HG02759 (cell line): ENCODE measurements around the gene GBA3.

Source experiments
- ATAC-seq: cut with Tn5 transposase; IDR thresholded peaks from one replicate; pipeline ENCODE4 v1.9.1; 2021; ENCODE audit warnings: mild to moderate bottlenecking, moderate library complexity; ENCODE audit not compliant: unreplicated experiment

Gene GBA3

DNA sequence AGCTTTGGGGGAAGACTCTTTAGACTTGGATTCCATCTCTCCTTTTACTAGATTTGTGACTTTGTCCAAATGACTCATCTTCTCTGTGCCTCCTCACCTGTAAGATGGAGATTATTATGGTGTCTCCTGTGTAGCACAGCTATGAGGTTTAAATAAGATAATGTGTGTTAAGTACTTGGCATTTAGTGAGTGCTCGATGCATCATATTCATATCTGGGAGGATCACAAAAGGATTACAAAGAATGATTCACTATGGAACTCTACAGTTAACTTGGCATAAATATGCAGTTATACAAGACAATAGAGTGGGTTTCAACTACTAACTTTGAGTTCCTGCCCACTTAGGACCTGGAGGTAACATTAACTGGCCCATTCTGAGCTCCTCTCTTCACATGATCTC, 2.3 kb downstream of the GBA3 start:
- ATAC-seq, result no peak

DNA sequence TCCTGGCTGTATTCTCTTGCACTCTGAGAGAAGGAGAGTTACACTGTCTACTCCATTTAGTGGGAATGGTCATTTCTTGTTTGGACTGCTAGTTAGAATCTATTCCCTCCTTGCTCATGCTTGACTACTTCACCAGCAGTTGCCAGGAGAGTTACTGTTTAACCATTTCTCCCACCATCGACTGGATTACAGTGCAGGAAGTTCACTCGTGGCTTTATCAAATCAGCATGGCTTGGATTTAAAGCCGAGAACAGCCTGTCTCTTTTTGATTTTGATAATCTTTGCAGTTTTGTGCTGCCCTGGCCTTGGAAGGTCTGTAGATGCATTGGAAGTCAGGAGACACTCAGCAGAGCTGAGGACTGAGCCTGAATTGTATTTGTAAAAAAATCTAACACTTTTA, 3.2 kb downstream of the GBA3 start:
- no peak for ATAC-seq

DNA sequence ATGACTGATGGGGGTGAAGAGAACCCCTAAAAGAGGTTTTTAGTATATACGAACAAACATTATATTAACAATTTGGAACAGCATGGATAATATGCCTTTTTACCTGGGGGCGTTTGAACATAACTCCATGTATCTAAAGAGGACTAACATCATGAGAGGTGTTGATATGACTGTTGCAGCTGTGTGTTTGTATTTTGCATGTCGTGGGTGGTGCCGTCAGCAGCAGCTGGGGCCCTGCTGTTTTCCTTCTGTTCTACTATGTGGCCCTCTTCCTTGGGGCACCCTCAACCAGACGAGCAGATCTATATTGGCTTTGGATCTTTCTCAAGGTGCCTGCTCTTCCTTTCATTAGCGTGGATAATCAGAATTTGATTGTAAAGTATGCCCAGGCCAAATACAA, 11.2 kb downstream of the GBA3 start:
- no peak for ATAC-seq

DNA sequence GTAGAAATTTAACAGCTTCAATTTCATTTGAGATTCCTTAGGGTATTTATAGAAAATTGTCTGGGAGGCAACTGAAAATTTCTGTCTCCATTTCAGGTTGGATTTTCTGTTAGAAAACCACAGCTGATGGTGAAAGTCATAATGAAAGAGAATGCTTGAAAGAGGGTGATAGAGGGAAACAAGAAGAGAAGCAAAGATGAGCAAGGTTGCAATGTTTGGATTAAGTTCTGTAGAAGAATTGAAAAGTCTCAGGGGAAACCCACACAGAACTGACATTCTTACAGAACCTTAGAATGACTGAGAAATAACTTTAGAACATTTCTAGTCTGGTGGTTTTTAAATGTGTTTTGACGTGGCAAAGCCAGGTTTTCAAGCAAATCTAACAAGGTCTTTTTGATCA, 14.7 kb downstream of the GBA3 start:
- ATAC-seq, result no peak

DNA sequence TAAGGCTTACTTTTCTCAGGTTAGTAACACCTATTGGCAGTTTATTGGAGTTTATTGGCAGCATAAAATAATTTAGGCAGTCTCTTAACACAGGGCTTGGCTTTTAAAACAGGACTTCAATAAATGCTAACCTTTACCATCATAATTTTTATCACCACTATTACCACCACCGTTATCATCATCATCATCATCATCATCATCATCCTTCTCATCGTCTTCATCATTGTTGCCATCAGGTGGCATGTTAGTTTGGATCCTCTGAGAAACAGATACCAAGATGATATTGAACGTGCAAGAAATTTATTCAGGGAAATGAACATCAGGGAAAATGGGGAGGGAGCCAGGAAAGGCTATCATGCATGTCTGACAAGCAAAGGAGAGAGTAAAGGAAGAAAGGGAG, 16.2 kb downstream of the GBA3 start:
- ATAC-seq, result no peak

DNA sequence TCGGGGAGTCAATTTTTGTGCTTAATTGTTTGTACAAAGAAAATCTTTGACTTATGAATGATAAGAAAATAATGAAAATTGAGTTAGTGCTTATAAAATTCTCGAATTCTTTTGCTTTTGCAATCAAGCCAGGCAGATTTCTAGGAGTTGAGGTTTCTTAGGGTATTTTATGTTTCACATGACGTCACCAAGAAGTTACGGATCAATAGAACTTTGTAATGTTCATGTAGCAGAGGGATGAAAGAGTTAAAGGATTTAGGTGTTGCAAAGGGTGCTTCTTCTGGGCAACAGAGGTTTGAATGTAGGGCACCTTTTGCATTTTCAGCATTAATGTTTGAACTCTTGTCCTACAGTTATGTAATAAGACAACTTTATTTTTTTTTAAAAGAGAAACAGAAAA, 19.4 kb downstream of the GBA3 start:
- no peak for ATAC-seq

DNA sequence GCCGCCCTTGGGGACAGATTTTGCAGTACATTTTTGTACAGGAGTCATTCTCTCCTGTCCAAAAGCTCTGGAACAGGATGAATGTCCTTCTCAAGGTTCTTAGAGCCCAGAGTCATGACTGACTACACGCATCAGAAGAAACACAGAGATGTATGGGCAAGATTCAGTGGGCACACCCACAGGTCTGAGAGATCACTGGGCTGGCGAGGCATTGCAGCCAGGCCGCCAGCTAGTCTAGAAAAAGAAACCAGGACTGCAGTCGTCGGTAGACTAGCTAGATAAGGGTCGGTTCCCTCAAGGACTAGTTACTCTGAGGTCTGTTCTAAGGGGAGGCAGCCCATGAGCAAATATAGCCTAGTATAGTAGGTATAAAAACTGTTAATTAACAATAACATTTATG, 19.8 kb downstream of the GBA3 start:
- no peak for ATAC-seq

DNA sequence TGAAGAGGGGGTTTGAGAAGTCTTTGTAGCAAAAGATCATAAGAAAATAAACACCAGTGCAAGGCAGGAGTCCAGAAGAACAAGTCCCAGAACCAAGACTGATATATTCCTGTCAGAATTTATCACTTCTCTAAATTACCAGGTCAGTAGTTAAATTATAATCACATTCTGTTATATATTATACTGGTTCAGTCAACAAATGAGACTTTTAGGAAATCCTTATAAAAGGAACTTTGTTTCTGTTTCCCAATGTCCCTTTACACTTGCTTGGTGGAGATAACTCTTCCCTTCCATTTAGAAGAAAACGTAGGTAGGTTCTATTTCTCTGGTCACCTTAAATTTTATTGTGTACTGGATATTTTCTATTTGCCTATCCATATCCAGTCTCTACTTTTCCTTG, 21.1 kb downstream of the GBA3 start:
- no peak for ATAC-seq

DNA sequence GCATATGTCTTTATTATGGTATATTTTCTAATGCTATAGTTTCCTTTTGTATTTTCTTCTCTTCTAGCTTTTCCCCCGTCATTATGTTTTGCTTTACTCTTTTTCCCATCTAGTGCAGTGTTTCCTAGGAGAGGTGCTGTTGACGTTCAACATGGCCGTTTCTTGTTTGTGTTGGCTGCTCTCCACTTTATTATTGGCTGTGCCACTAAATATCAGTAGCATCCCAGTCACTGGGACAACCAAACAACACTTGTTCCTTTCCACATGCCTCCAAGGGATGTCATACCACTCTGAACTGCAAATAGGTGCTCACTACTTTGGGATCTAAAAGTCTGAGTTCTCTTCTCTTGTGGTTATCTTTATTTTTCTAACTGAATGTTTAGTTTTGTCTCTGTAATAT, 26.5 kb downstream of the GBA3 start:
- no peak for ATAC-seq

DNA sequence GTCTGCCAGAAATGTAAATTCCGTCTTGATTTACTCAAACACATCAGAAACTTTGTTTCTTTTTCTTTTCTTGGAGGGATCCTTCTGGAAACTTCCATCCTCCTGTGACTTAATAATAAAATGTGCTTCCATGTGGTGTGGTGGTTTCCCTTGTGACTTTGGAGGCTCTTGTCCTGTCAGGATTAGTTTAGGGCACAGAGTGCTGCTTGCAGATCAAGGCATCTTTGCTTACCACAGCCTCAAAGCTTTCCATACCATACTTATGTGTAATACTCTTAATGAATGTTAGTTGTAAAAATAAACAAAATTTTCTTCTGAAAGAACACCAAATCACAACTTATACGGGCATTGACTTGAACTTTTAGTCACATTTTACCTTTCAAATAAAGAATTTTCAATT, 27.4 kb downstream of the GBA3 start:
- ATAC-seq, result no peak

DNA sequence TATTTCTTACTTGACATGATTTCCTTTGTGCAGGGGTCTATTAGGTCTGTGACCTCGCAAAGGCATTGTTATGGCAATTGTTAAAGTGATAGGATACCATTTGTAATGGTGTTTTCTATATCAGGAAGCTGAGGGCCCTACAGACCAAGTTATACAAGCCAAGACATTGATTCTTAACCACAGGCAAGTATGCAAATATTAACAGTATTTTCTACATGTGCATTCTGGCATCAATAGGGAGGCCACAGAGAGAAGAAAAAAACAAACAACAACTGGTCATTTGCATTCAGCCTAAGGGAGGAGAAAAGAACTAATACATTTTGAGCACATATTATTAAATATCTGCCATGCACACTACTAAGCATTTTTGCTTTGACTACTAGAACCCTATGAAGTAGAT, 28.5 kb downstream of the GBA3 start:
- ATAC-seq, result no peak

DNA sequence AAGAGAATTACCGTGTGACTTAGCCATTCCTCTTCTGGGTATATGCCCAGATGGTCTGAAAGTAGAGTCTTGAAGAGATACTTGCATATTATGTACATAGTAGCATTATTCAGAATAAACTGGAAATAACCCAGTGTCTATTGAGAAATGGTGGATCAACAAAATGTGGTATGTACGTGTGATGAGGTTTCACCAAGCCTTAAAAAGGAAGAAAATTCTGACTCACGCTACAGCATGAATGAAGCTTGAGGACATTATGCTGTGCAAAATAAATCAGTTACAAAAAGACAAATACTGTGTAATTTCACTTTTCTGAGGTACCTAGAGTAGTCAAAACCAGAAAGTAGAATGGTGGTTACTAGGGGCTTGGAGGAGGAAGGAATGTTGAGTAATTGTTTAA, 37.3 kb downstream of the GBA3 start:
- ATAC-seq, result no peak

DNA sequence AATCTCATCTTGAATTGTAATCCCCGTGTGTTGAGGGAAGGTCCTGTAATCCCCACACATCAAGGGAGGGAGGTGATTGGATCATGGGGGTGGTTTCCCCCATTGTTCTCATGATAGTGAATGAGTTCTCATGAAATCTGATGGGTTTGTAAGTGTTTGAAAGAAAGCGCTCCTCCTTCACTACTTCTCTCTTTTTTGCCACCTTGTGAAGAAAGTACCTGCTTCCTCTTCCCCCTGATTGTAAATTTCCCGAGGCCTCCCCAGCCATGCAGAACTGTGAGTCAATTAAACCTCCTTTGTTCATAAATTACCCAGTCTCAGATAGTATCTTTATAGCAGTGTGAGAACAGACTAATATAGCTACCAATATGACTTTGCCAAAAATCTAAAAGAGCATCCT, 41.1 kb downstream of the GBA3 start:
- no peak for ATAC-seq

DNA sequence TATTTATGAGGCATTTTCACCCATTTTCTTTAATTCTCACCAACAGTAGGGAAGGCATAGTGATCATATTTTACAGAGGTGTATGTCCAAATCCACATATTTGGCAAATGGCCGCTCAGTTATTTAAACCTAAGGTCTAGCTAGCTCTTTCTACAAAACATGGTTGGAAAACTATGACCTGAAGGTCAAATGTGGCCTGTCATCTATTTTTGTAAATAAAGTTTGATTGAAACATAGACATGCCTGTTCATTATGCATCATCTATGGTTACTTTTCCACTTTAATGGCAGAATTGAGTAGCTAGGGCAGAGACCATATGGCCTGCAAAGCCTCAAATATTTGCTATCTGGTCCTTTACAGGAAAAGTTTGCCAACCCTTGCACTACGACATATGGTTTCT, 44.2 kb downstream of the GBA3 start:
- no peak for ATAC-seq

DNA sequence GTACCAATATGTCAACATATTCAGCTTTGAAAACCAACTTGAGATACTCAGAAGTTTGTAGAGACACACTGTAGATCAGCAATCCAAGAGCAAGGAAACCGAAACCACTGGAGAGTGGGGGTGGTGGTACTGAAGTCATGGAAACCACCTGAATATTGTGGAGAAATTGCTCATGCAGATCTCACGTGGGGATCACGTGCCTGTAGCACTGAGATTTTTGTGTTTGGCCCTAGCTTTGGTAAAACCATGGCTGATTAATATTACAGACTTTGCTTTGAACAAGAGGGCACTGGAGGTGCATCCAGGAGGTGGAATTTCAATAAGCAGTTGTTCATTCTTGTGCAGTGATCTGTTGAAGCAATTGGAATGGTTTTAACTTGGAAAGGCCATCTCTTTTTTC, 47.2 kb downstream of the GBA3 start:
- no peak for ATAC-seq

DNA sequence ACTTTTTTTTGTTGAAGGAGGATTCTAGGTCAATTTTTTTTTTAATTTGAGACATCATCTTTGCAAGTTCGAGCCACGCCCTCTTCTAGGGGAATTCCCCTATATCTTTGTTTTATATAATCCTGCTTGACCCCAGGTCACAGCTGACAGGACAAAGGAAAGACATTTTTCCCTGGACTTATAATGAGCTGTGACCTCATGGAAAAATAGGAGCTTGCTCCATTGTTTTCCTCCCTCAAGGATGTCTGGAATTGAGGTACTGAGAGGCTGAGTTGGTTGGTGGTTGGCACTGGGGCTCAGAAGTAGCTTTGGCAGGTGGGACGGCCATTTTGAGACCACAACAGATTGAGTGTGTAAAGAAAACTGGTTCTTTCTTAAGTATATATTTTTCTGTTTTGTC, 49.0 kb downstream of the GBA3 start:
- ATAC-seq, result no peak

DNA sequence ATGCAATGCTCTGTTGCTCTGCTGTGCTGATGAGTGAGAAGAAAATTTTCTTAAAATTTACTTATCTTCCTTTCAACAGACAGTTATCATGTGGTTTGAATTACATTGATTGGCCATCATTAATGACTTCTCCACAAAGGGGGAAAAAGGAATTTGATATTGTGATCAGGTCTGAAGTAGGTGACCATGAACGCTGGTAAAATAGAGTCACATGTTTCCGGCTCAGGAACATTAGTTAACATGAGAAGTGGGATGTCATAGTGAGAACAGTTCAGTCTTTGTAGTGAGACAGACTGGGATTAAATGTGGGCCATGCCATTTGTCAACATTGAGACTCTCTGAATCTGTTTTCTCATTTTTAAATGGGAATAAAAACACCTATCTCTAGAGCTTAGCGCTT, 50.6 kb downstream of the GBA3 start:
- no peak for ATAC-seq

DNA sequence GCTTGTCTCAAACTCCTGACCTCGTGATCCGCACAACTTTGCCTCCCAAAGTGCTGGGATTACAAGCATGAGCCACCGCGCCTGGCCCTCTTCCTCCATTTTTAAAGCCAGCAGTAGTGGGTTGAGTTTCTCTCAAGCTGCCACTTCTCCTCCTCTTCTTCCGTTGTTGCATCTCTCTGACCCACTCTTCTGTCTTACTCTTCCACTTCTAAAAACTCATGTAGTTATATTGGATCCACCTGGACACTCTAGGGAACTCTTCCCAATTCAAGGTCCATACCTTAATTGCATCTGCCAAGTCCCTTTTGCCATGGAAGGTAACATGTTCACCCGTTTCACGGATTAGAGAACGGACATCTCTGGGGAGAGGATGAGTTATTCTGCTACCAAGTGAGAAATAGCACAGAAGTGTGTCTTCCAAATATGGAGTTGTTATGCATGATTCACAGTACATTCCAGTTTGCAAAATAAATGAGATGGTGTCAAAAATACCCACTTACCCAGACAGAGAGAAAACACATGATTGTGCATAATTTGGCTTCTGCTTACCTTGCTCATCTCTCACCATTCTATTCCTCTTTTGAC, 51.8 kb downstream of the GBA3 start:
- ATAC-seq, result no peak

DNA sequence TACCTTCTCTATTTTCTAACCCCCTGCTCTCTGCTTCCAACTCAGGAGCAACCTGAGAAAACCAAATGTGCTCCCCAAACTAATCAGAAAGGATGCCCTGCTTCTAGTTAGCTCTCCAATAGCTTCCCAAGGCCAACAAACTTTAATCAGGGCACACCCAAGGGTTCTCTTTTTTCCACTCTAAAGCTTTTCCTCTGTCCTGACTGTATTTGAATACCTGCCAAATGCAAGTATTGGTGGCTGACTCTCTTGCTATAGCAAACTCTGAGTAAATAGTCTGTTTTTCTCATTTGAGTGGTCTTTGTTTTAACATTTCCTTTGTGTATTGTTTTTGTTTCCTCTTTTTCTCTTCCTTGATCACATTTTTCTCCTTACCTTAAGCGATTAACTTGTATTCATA, 52.5 kb downstream of the GBA3 start:
- ATAC-seq, result no peak

DNA sequence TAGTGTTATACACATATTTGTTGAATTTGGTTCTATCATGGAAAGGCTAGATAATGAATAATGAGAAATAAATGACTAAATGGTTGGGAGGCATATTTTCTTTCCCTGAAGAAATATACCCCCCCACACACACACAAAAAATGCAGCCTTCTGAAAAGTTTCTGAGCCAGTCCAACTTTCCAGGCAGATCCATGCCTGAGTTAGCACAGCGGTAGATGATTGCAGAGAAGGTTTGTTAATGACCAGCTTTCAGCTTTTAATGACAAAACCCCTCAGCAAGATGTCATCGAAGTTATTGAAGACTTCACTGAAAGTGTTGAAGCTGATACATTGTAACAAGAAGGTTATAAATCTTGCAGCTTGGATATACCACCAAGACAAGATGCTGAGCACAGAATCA, 61.4 kb downstream of the GBA3 start:
- ATAC-seq, result no peak

DNA sequence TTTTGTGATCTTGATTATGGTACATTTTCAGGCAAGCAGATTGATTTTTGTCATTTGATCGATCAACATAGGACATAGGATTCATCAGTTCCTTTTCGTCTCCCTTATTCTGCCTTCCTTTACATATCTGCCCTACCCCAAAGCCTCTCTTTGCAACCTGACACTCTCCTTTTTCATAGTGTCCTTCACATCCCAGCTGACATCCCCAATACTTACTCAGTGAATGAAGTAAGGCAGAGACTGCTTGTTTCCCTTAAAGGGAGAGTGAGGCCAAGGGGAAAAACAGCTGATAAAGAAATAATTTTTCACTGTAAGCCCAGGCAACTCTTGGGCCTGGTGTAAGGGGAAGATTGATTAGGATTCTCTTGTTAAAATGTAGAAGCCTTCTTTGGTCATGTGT, 69.8 kb downstream of the GBA3 start:
- ATAC-seq, result no peak

DNA sequence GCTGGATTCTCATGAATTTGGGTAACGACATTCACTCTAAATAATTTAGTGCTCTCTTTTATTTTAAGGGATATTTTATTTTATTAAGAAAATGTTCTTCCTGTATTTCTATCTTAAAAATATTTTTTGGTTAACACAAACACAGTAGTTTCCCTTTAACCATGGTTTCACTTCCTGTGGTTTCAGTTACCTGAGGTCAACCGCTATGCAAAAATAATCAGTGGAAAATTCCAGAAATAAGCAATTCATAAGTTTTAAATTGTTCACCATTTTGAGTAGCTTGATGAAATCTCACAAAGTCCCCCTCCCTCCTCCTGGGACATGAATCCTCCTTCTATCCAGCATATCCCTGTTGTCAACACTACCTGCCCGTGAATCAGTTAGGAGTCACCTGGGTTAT, 71.4 kb downstream of the GBA3 start:
- peak; percentile 57 for ATAC-seq

DNA sequence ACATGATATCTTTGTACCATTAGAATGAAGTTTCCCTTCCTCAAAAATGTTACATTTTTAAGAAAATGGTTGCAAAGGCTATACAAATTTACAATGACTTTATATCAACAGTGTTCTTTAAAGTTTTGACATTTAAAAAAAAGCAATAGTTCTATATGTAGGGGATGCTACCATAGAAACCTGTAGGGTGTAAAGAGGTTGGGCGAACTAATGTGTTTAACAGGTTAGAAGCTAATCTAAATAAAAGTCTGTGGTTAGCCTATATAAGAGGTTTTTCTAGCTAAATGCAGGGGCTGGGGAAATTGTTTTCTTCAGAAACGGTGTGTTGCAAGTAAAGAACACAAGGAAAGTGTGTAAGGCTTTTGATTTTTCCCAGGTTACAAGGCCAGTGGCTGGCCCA, 73.3 kb downstream of the GBA3 start:
- no peak for ATAC-seq
